Activated CD4-positive, alpha-beta memory T cell treated with anti-CD3 and anti-CD28 coated beads for 36 hours (primary cell): Measurements from ENCODE around the gene LMBRD2. TPM values are rescaled to one million over a fixed set of nuclear protein-coding genes. Genes with fewer than 3 reads are reported as not detected.
A peak's percentile ranks its signal among the peaks of the same experiment; 100 is the strongest.
"Not testable (repeated sequence)": the region's sequence is repeated elsewhere in the genome, so short reads cannot be mapped to it uniquely, and the experiment has no call there.

Experiments used
- CTCF ChIA-PET: fragments of 350-600 bp; sonication (Branson Sonifier 250); formaldehyde crosslinking; loops from one replicate; lab custom pipeline; 2021; ENCODE audit warnings: antibody characterized with exemption, inconsistent platforms; lab: Charles Lee
- POLR2A ChIA-PET: fragments of 350-600 bp; sonication (Branson Sonifier 250); formaldehyde crosslinking; loops from one replicate; lab custom pipeline; 2021; ENCODE audit warnings: antibody characterized with exemption; lab: Charles Lee
- DNase-seq: peaks from one replicate; pipeline ENCODE4 v3.0.0-alpha.2; 2020
- H3K27ac Mint-ChIP-seq: one replicate; pipeline ENCODE4 v1.8.0; 2021; ENCODE audit warnings: mixed read lengths
- H3K27me3 Mint-ChIP-seq: one replicate; pipeline ENCODE4 v1.8.0; 2021; ENCODE audit warnings: mixed read lengths
- H3K36me3 Mint-ChIP-seq: one replicate; pipeline ENCODE4 v1.8.0; 2021; ENCODE audit warnings: mixed read lengths
- H3K4me1 Mint-ChIP-seq: one replicate; pipeline ENCODE4 v1.8.0; 2021; ENCODE audit warnings: low read depth, mixed read lengths
- H3K4me3 Mint-ChIP-seq: one replicate; pipeline ENCODE4 v1.8.0; 2021; ENCODE audit warnings: mild to moderate bottlenecking, mixed read lengths
- H3K9me3 Mint-ChIP-seq: one replicate; pipeline ENCODE4 v1.8.0; 2021; ENCODE audit warnings: mixed read lengths
- intact Hi-C: fragments of 100-400 bp; cut with micrococcal nuclease; formaldehyde crosslinking; loops from one replicate; pipeline ENCODE4 v1.15.1; 2023
- total RNA-seq, 2 experiments: library from RNA; stranded (reverse); gene quantifications; one replicate each; pipeline ENCODE4 v1.2.3, GENCODE V29; 2021

Gene LMBRD2
- total RNA-seq, result 10 to 100 TPM in 1 of 2 experiments, 1 to 10 TPM in 1; 8.1 to 10.0 TPM

- Mint-ChIP-seq H3K27me3 (no peaks in the 10 kb centered on the region), H3K4me1 (peaks cover 62% of the 10 kb centered on the region), H3K4me3 (peak within 1 kb of the TSS; percentile 95), H3K27ac (peak within 1 kb of the TSS; percentile 84), H3K9me3 (no peaks in the 10 kb centered on the region), H3K36me3 (peaks cover 42% of the 10 kb centered on the region)
- CTCF ChIA-PET, result interaction anchor here (0.8 to 2.2 kb wide), 4 partner anchors 73 to 91 kb away, joined by 3 to 11 read pairs (median 7); partner anchors contain the start of gene NADK2
- POLR2A ChIA-PET, result interaction anchor here (0.7 to 3.3 kb wide), 6 partner anchors 10 to 1222 kb away, joined by 3 to 34 read pairs (median 3); partner anchors contain the start of genes DNAJC21 and NADK2
- intact Hi-C loops, result loop anchor here (1.0 to 10.0 kb wide), 8 partner anchors 73 to 1223 kb away; partner anchors contain the start of genes DNAJC21, IL7R, NIPBL and NUP155
- peak; percentile 98 for DNase-seq
Observed at GRCh38 chr5:36151434-36152323, at the start of gene LMBRD2, which contains the start of gene SKP2. TSS of gene LMBRD2 (minus strand) at chr5:36151887. CDS start at chr5:36143349, 8,538 bp downstream. TSS of gene SKP2 (plus strand) at chr5:36152111. CDS start at chr5:36152263, 152 bp downstream.

DNA sequence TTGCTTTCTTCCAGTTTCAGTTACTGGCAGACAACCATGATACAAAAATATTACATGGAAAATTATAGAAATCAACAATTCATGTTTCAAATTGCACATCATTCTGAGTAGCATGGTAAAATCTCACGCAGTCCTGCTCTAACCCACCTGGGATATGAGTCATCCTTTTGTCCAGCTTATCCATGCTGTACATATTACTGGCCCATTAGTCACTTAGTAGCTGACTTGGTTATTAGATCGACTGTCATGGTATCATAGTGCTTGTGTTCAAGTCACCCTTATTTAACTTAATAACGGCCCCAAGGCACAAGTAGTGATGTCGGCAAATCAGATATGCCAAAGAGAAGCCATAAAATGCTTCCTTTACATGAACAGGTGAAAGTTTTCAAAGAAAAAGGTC, 48.8 kb upstream of the LMBRD2 start:
- ChIA-PET CTCF (no interaction called here), POLR2A (no interaction called here)
- Mint-ChIP-seq H3K36me3 (peaks cover 26% of the 10 kb centered on the region), H3K9me3 (no peaks in the 10 kb centered on the region), H3K4me3 (no peak overlapping the region), H3K4me1 (no peaks in the 10 kb centered on the region), H3K27me3 (no peaks in the 10 kb centered on the region), H3K27ac (no peak overlapping the region)
- intact Hi-C loops, result no loop called here
- no peak for DNase-seq

DNA sequence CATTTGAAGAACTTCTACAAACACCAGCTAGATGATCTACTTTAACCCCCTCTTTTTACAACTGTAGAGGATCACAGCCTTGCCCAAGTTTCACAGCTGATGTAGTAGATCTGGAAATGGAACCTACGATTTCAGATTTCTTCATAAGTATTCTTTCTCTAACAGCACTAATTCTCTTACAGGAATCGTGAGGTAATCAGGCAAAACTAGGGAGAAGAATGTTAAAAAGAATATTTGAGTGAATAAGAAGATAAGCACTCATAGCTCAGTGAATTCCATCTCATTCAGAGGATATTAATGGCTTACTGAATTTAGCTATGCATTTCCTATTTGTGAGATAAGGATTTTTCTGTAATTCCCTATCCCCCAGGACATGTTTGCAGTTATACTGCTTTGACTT, 47.9 kb upstream of the LMBRD2 start:
- Mint-ChIP-seq H3K4me1 (no peaks in the 10 kb centered on the region), H3K36me3 (peaks cover 22% of the 10 kb centered on the region), H3K9me3 (no peaks in the 10 kb centered on the region), H3K4me3 (no peak overlapping the region), H3K27ac (no peak overlapping the region), H3K27me3 (no peaks in the 10 kb centered on the region)
- CTCF ChIA-PET, result no interaction called here
- intact Hi-C loops, result no loop called here
- POLR2A ChIA-PET, result no interaction called here
- DNase-seq, result no peak

- H3K4me1 Mint-ChIP-seq, H3K27me3 Mint-ChIP-seq, CTCF ChIA-PET, intact Hi-C loops, H3K27ac Mint-ChIP-seq, DNase-seq, POLR2A ChIA-PET, H3K4me3 Mint-ChIP-seq, H3K9me3 Mint-ChIP-seq: not testable (repeated sequence)
- peaks cover 23% of the 10 kb centered on the region for H3K36me3 Mint-ChIP-seq
Observed at GRCh38 chr5:36198783-36199182, 47.1 kb upstream of the LMBRD2 start.

- CTCF ChIA-PET, result no interaction called here
- H3K9me3 Mint-ChIP-seq, result no peaks in the 10 kb centered on the region
- H3K36me3 Mint-ChIP-seq, result peaks cover 22% of the 10 kb centered on the region
- H3K27me3 Mint-ChIP-seq, result no peaks in the 10 kb centered on the region
- POLR2A ChIA-PET, result no interaction called here
- H3K27ac Mint-ChIP-seq, result no peak overlapping the region
- H3K4me3 Mint-ChIP-seq, result no peak overlapping the region
- intact Hi-C loops, result no loop called here
- DNase-seq, result no peak
- no peaks in the 10 kb centered on the region for H3K4me1 Mint-ChIP-seq
Observed at GRCh38 chr5:36198281-36198680, 46.6 kb upstream of the LMBRD2 start.

DNA sequence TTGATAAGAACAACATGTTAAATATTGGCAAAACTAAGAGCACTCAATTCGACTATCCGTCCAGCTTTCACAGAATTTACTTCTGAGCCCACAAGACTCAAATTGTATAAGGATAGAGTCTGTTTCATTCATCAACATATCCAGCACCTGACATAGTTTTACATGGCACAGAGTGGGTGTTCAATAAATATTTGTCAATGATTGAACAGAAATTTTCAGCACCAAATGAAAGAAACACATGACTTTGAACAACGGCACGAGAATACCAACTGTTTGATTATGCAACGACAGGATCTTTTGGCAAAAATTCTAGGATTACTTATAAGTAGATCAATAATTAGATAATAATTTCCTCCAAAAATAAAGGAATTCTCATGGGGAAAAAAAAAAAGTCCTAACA, 42.1 kb upstream of the LMBRD2 start:
- Mint-ChIP-seq H3K4me1 (no peaks in the 10 kb centered on the region), H3K27ac (no peak overlapping the region), H3K4me3 (no peak overlapping the region), H3K9me3 (peaks cover 13% of the 10 kb centered on the region), H3K27me3 (no peaks in the 10 kb centered on the region), H3K36me3 (peaks cover 39% of the 10 kb centered on the region)
- no peak for DNase-seq
- intact Hi-C loops, result no loop called here
- POLR2A ChIA-PET, result no interaction called here
- CTCF ChIA-PET, result no interaction called here

DNA sequence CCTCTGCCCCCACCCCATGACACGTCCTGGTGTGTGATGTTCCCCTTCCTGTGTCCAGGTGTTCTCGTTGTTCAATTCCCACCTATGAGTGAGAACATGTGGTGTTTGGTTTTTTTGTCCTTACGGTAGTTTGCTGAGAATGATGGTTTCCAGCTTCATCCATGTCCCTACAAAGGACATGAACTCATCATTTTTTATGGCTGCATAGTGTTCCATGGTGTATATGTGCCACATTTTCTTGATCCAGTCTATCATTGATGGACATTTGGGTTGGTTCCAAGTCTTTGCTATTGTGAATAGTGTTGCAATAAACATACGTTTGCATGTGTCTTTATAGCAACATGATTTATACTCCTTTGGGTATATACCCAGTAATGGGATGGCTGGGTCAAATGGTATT, 32.7 kb upstream of the LMBRD2 start:
- intact Hi-C loops, H3K4me3 Mint-ChIP-seq, DNase-seq, H3K27ac Mint-ChIP-seq, H3K4me1 Mint-ChIP-seq, POLR2A ChIA-PET, CTCF ChIA-PET, H3K27me3 Mint-ChIP-seq: not testable (repeated sequence)
- Mint-ChIP-seq H3K36me3 (peaks cover 77% of the 10 kb centered on the region), H3K9me3 (peaks cover 16% of the 10 kb centered on the region)

GRCh38 chr5:36181774-36182173, 30.1 kb upstream of the LMBRD2 start:
- H3K4me1 Mint-ChIP-seq, result peaks cover 4% of the 10 kb centered on the region
- peaks cover 62% of the 10 kb centered on the region for H3K36me3 Mint-ChIP-seq
- ChIA-PET POLR2A (interaction anchor here (0.7 kb wide), 1 partner anchor 91 kb away, joined by 3 read pairs; no protein-coding TSS in a partner anchor), CTCF (no interaction called here)
- H3K27me3 Mint-ChIP-seq, result no peaks in the 10 kb centered on the region
- no peak overlapping the region for H3K27ac Mint-ChIP-seq
- intact Hi-C loops, result no loop called here
- no peak overlapping the region for H3K4me3 Mint-ChIP-seq
- peaks cover 3% of the 10 kb centered on the region for H3K9me3 Mint-ChIP-seq
- DNase-seq, result no peak

DNA sequence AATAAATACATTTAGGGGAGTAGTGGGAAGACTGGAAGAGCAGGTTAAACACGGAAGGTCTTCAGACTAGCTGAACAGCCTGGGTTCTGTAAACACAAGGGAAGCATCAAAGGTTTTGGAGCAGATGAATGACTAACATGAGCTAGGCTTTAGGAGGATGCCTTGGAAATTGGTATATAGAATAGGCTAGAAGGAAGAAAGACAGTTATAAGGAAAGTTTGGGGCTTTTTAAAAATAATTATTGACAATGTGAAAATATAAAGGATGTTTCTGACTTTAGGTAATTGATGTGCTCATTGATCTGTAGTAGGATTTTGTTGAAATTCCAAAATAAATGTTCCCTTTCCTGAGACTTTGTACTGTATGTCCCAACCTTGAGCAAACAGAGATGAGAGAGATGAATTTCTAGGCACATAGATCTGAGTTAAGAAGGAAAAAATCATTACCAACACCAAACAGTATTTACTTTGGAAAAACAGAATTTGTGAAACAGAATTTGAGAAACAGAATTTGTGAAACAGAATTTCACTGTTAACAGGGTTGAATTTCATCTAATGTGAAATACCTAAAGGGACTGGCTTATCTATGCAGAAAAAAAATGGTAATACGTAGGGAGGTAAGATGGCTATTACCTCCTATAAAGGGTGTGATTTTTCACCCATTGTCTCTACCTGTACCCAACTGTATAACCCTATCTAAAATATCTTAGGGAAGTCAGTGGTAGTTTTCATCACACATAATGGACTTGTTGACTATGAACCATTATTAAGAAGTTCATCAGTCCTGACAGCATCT, 29.1 kb upstream of the LMBRD2 start:
- Mint-ChIP-seq H3K9me3 (peaks cover 1% of the 10 kb centered on the region), H3K4me1 (peaks cover 5% of the 10 kb centered on the region), H3K27me3 (no peaks in the 10 kb centered on the region), H3K27ac (no peak overlapping the region), H3K36me3 (peaks cover 55% of the 10 kb centered on the region), H3K4me3 (no peak overlapping the region)
- DNase-seq, result no peak
- intact Hi-C loops, result no loop called here
- ChIA-PET CTCF (no interaction called here), POLR2A (no interaction called here)

DNA sequence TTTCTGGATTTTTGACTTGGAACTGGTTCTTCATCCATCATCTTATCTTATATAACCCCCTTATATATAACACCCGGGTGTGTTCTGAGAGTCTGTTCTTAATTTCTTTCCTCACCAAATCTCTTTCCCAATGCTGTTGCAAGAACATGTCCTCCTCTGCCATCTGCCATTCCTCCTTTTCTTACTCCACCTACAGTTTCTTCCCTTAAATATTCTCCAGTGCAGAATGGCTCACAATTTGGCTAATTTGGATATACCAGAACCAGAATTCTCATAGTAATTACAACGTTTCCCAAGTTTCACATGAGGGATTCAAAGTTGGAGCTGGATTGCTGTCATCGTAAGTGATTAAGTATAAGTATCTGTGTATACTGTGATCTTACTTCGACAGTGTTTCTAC, 28.3 kb upstream of the LMBRD2 start:
- Mint-ChIP-seq H3K27me3 (no peaks in the 10 kb centered on the region), H3K4me3 (no peak overlapping the region), H3K36me3 (peaks cover 52% of the 10 kb centered on the region), H3K4me1 (peaks cover 5% of the 10 kb centered on the region), H3K9me3 (no peaks in the 10 kb centered on the region), H3K27ac (no peak overlapping the region)
- intact Hi-C loops, result no loop called here
- DNase-seq, result no peak
- ChIA-PET CTCF (no interaction called here), POLR2A (no interaction called here)

GRCh38 chr5:36178524-36178890, 26.8 kb upstream of the LMBRD2 start:
- Mint-ChIP-seq H3K36me3 (peaks cover 52% of the 10 kb centered on the region), H3K27me3 (no peaks in the 10 kb centered on the region), H3K4me3 (no peak overlapping the region), H3K9me3 (no peaks in the 10 kb centered on the region), H3K27ac (no peak overlapping the region), H3K4me1 (peaks cover 5% of the 10 kb centered on the region)
- ChIA-PET POLR2A (no interaction called here), CTCF (interaction anchor here (0.7 to 1.6 kb wide), 2 partner anchors 58 to 64 kb away, joined by 3 to 5 read pairs; partner anchors contain the start of gene NADK2)
- intact Hi-C loops, result no loop called here
- no peak for DNase-seq
